GM23338 (cell line): ENCODE results near the gene GPALPP1. TPM values are rescaled to one million over a fixed set of nuclear protein-coding genes. Genes with fewer than 3 reads are reported as not detected.

ENCODE experiments used
- ATAC-seq: fragments of 200-7000 bp; cut with Tn5 transposase; 3 replicates; pipeline ENCODE4 v1.9.1; 2020
- DNase-seq: peaks from one replicate; pipeline ENCODE4 v3.0.0-alpha.2; 2015; ENCODE audit warnings: low spot score
- H2AFZ ChIP-seq: fragments of 200-600 bp; sonication (generic); 2 replicates; pipeline ENCODE4 v1.8.0; 2016; ENCODE audit warnings: antibody characterized with exemption, mild to moderate bottlenecking, moderate library complexity
- H3F3A ChIP-seq: fragments of 200-600 bp; sonication (generic); replicated peaks from 2 replicates; pipeline ENCODE4 v1.8.0; 2017; ENCODE audit warnings: antibody characterized with exemption, mixed run types, low read depth
- H3K27ac ChIP-seq: fragments of 200-600 bp; sonication (generic); 2 replicates; pipeline ENCODE4 v1.6.1; 2016; ENCODE audit warnings: low read depth
- H3K27me3 ChIP-seq: fragments of 200-600 bp; sonication (generic); 2 replicates; pipeline ENCODE4 v1.8.0; 2016; ENCODE audit warnings: mild to moderate bottlenecking, mixed run types, moderate library complexity; ENCODE audit not compliant: insufficient read depth
- H3K36me3 ChIP-seq: fragments of 200-600 bp; sonication (generic); 2 replicates; pipeline ENCODE4 v1.8.0; 2016; ENCODE audit warnings: mild to moderate bottlenecking; ENCODE audit not compliant: insufficient read depth
- H3K4me1 ChIP-seq: fragments of 200-600 bp; sonication (generic); 2 replicates; pipeline ENCODE4 v1.8.0; 2016; ENCODE audit warnings: mild to moderate bottlenecking, moderate library complexity; ENCODE audit not compliant: insufficient read depth
- H3K4me2 ChIP-seq: fragments of 200-600 bp; sonication (generic); 2 replicates; pipeline ENCODE4 v1.7.1; 2017; ENCODE audit warnings: mixed run types
- H3K4me3 ChIP-seq: fragments of 200-600 bp; sonication (generic); 2 replicates; pipeline ENCODE4 v1.6.1; 2016; ENCODE audit warnings: mixed run types
- H3K79me2 ChIP-seq: fragments of 200-600 bp; sonication (generic); replicated peaks from 2 replicates; pipeline ENCODE4 v1.8.0; 2017; ENCODE audit warnings: mild to moderate bottlenecking; ENCODE audit not compliant: insufficient read depth
- H3K9me2 ChIP-seq: fragments of 200-600 bp; sonication (generic); 2 replicates; pipeline ENCODE4 v1.8.0; 2017; ENCODE audit not compliant: insufficient read depth
- H4K20me1 ChIP-seq: fragments of 200-600 bp; sonication (generic); replicated peaks from 2 replicates; pipeline ENCODE4 v1.8.0; 2017; ENCODE audit warnings: mild to moderate bottlenecking; ENCODE audit not compliant: insufficient read depth
- H3K27ac Mint-ChIP-seq: 2 replicates; pipeline ENCODE4 v1.8.0; 2020; ENCODE audit warnings: inconsistent platforms, mild to moderate bottlenecking, moderate library complexity, mixed read lengths
- H3K27me3 Mint-ChIP-seq: 3 replicates; pipeline ENCODE4 v1.8.0; 2022; ENCODE audit warnings: low read depth, mild to moderate bottlenecking, moderate library complexity, mixed read lengths, inconsistent platforms; ENCODE audit not compliant: insufficient read depth, poor library complexity
- H3K36me3 Mint-ChIP-seq: 3 replicates; pipeline ENCODE4 v1.8.0; 2021; ENCODE audit warnings: low read depth, mild to moderate bottlenecking, inconsistent platforms, moderate library complexity, mixed read lengths
- H3K4me1 Mint-ChIP-seq: 3 replicates; pipeline ENCODE4 v1.8.0; 2020; ENCODE audit warnings: mild to moderate bottlenecking, inconsistent platforms, mixed read lengths
- H3K4me3 Mint-ChIP-seq: 3 replicates; pipeline ENCODE4 v1.8.0; 2021; ENCODE audit warnings: moderate library complexity, mild to moderate bottlenecking, inconsistent platforms, mixed read lengths
- H3K9me3 Mint-ChIP-seq: 3 replicates; pipeline ENCODE4 v1.8.0; 2020; ENCODE audit warnings: moderate library complexity, mild to moderate bottlenecking, inconsistent platforms, mixed read lengths
- CREB1 ChIP-seq: fragments of 250-450 bp; sonication (Bioruptor Pico); IDR thresholded peaks from 2 replicates; pipeline ENCODE4 v1.5.0; 2020; ENCODE audit warnings: low read depth, mild to moderate bottlenecking, moderate library complexity
- EZH2 ChIP-seq: fragments of 200-600 bp; sonication (generic); IDR thresholded peaks from one replicate; pipeline ENCODE4 v1.8.0; 2017; ENCODE audit warnings: antibody characterized with exemption, mild to moderate bottlenecking, low read depth; ENCODE audit not compliant: unreplicated experiment
- JUNB ChIP-seq: IDR thresholded peaks from one replicate; pipeline ENCODE4 v1.6.1; 2016; ENCODE audit warnings: antibody characterized with exemption; ENCODE audit not compliant: unreplicated experiment
- ZNF114 ChIP-seq: fragments of 250-450 bp; sonication (Bioruptor Pico); IDR thresholded peaks from 2 replicates; pipeline ENCODE4 v1.5.0; 2020; ENCODE audit warnings: mild to moderate bottlenecking, moderate library complexity
- ZNF331 ChIP-seq: fragments of 250-450 bp; sonication (Bioruptor Pico); IDR thresholded peaks from 2 replicates; pipeline ENCODE4 v1.5.0; 2020; ENCODE audit warnings: low read depth, mild to moderate bottlenecking, moderate library complexity
- ZNF462 ChIP-seq: fragments of 250-450 bp; sonication (Bioruptor Pico); IDR thresholded peaks from 2 replicates; pipeline ENCODE4 v1.5.0; 2020; ENCODE audit warnings: mild to moderate bottlenecking, moderate library complexity
- polyA plus RNA-seq: library from polyadenylated mRNA; unstranded; fragments of >200 nt; fragmentation: Nextera tagmentation; extraction: Ambion mirVana; gene quantifications from 2 replicates; pipeline ENCODE4 v1.2.1, GENCODE V29; 2016
- total RNA-seq: library from RNA; depleted of rRNA; stranded (reverse); fragments of >200 nt; shearing (Covaris generic); gene quantifications from 2 replicates; pipeline ENCODE4 v1.2.3, GENCODE V29; 2014
- TF ChIP-seq, protein P1 (sequence below), 2 experiments: fragments of 200-600 bp in 1 of 2; sonication (generic) in 1 of 2; conservative IDR thresholded peaks; 2 replicates each; pipeline versions ENCODE4 v1.5.1 to v1.6.1; 2016 to 2017; ENCODE audit warnings: antibody characterized with exemption in 2 of 2, low read depth in 2 of 2, mild to moderate bottlenecking in 2 of 2, moderate library complexity in 1 of 2
- TF ChIP-seq, protein P2 (sequence below): IDR thresholded peaks from 2 replicates; pipeline ENCODE4 v1.6.1; 2016; ENCODE audit warnings: antibody characterized with exemption

The GPALPP1 gene
- total and polyA plus RNA-seq, 2 experiments from 2014 or later: 31.3 to 35.8 TPM

DNA sequence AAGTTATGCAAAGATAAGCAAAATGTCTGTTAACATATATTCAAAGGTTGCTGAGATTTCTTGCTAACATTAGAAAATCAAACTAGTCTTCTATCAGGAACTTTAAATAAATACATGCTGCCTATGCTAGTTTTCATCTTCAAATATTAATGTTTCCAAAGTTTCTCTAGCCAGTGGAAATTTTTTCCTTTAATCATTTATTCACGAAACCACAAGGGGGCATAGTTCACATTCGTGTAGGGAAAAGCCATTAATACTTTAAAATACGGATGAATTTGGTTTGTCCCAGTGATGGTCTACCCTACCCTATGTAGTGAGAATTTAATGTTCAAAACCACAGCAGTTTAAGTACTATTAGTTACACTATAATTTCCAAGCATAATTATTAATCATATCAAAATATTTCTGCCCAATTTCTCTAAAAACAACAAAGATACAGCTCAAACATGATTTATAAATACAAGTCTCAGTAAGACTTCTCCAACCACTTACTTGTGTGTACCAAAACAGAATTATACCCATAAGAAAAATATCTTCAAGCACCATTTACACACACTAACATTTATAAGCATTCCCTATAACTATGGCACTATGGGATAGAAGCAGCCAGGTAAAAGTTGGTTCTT, 16.3 kb upstream of the GPALPP1 start:
- H3K27ac ChIP-seq: no peak overlapping the region
- H3K4me1 ChIP-seq: 0 out of 2 replicates have a peak, but pooled peaks cover 4% of the 10 kb centered on the region
- H3F3A ChIP-seq: no peaks in the 10 kb centered on the region
- peaks cover 9% of the 10 kb centered on the region for H4K20me1 ChIP-seq
- H3K36me3 ChIP-seq: peaks cover 14% of the 10 kb centered on the region
- no peaks in the 10 kb centered on the region for H3K27me3 Mint-ChIP-seq
- no peaks in the 10 kb centered on the region for H3K9me2 ChIP-seq
- peaks cover 16% of the 10 kb centered on the region for H3K36me3 Mint-ChIP-seq
- peaks cover 30% of the 10 kb centered on the region for H3K79me2 ChIP-seq
- H3K4me1 Mint-ChIP-seq: peaks cover 3% of the 10 kb centered on the region
- H3K27ac Mint-ChIP-seq: no peak overlapping the region
- H3K4me3 ChIP-seq: no peak overlapping the region
- H2AFZ ChIP-seq: no peak overlapping the region
- no peaks in the 10 kb centered on the region for H3K9me3 Mint-ChIP-seq
- no peak overlapping the region for H3K4me2 ChIP-seq
- no peak overlapping the region for H3K4me3 Mint-ChIP-seq
- no peaks in the 10 kb centered on the region for H3K27me3 ChIP-seq
- ATAC-seq (no peak), DNase-seq (peak; percentile 53)
- no peak for TF ChIP-seq ZNF331 (CRISPR knock-in tag)
- TF ChIP-seq, protein P1, sequence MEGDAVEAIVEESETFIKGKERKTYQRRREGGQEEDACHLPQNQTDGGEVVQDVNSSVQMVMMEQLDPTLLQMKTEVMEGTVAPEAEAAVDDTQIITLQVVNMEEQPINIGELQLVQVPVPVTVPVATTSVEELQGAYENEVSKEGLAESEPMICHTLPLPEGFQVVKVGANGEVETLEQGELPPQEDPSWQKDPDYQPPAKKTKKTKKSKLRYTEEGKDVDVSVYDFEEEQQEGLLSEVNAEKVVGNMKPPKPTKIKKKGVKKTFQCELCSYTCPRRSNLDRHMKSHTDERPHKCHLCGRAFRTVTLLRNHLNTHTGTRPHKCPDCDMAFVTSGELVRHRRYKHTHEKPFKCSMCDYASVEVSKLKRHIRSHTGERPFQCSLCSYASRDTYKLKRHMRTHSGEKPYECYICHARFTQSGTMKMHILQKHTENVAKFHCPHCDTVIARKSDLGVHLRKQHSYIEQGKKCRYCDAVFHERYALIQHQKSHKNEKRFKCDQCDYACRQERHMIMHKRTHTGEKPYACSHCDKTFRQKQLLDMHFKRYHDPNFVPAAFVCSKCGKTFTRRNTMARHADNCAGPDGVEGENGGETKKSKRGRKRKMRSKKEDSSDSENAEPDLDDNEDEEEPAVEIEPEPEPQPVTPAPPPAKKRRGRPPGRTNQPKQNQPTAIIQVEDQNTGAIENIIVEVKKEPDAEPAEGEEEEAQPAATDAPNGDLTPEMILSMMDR (conservative IDR thresholded peaks at IDR 0.05; ENCODE audit: low read depth in 2 of 2): peak; percentile 53 to 64

GRCh38 chr13:44974056-44974793, 15.1 kb upstream of the GPALPP1 start:
- no peak overlapping the region; the same call in 1 of the 2 replicates for H3K27ac ChIP-seq
- Mint-ChIP-seq H3K4me1 (peaks cover 3% of the 10 kb centered on the region), H3K27me3 (no peaks in the 10 kb centered on the region), H3K9me3 (no peaks in the 10 kb centered on the region), H3K36me3 (peaks cover 25% of the 10 kb centered on the region; the same call in 2 of the 3 replicates), H3K27ac (no peak overlapping the region), H3K4me3 (no peak overlapping the region)
- no peak overlapping the region for H2AFZ ChIP-seq
- no peaks in the 10 kb centered on the region for H3K9me2 ChIP-seq
- peaks cover 15% of the 10 kb centered on the region for H3K36me3 ChIP-seq
- H4K20me1 ChIP-seq: peaks cover 12% of the 10 kb centered on the region
- DNase-seq (no peak), ATAC-seq (no peak)
- H3K4me1 ChIP-seq: 0 out of 2 replicates have a peak, but pooled peaks cover 4% of the 10 kb centered on the region
- H3K4me3 ChIP-seq: no peak overlapping the region
- peaks cover 20% of the 10 kb centered on the region; the same call in 1 of the 2 replicates for H3K79me2 ChIP-seq
- H3F3A ChIP-seq: no peaks in the 10 kb centered on the region
- H3K4me2 ChIP-seq: no peak overlapping the region
- H3K27me3 ChIP-seq: no peaks in the 10 kb centered on the region
- no peak for TF ChIP-seq JUNB
- TF ChIP-seq ZNF114: no peak
- TF ChIP-seq EZH2: no peak
- TF ChIP-seq, protein P2, sequence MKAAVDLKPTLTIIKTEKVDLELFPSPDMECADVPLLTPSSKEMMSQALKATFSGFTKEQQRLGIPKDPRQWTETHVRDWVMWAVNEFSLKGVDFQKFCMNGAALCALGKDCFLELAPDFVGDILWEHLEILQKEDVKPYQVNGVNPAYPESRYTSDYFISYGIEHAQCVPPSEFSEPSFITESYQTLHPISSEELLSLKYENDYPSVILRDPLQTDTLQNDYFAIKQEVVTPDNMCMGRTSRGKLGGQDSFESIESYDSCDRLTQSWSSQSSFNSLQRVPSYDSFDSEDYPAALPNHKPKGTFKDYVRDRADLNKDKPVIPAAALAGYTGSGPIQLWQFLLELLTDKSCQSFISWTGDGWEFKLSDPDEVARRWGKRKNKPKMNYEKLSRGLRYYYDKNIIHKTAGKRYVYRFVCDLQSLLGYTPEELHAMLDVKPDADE: no peak
- no peak for TF ChIP-seq ZNF462 (CRISPR knock-in tag)
- TF ChIP-seq CREB1: no peak
